ENCODE data around the gene SLC26A1. TPM values are rescaled to one million over a fixed set of nuclear protein-coding genes. Genes with fewer than 3 reads are reported as not detected.

Gene SLC26A1
- total RNA-seq: 9.4 TPM

GRCh38 chr4:993111-994029, at the start of gene SLC26A1:
Gene SLC26A1 (minus strand): TSS chr4:993404. CDS start chr4:991703, 1,701 bp downstream.

GRCh38 chr4:1011022-1011665, 17.9 kb upstream of the SLC26A1 start, which contains the start of gene FGFRL1:
Gene FGFRL1 (plus strand): TSS chr4:1011626. CDS start chr4:1012486, 860 bp downstream.

GRCh38 chr4:986879-987623, 6.2 kb downstream of the SLC26A1 start, which contains the start of gene IDUA:
Gene IDUA (plus strand): TSS chr4:987044. CDS start chr4:987085, 41 bp downstream.

GRCh38 chr4:973431-974397, 19.5 kb downstream of the SLC26A1 start, which contains the start of gene DGKQ:
Gene DGKQ (minus strand): TSS chr4:973569. CDS start chr4:973482, 87 bp downstream.

Other genes with a start within 250 kb of the SLC26A1 start
- 2.6 TPM for gene CPLX1, start 167.3 kb downstream of the SLC26A1 start, total RNA-seq
- gene GAK, start 61.1 kb downstream of the SLC26A1 start, total RNA-seq: 108 TPM
- 28.9 TPM for gene TMEM175, start 60.9 kb downstream of the SLC26A1 start, total RNA-seq
- 6.4 TPM for gene DGKQ, start 19.8 kb downstream of the SLC26A1 start, total RNA-seq
- gene IDUA, start 6.4 kb downstream of the SLC26A1 start, total RNA-seq: 30.8 TPM
- gene FGFRL1, start 18.2 kb upstream of the SLC26A1 start, total RNA-seq: 59.1 TPM
- 9.6 TPM for gene RNF212, start 120.2 kb upstream of the SLC26A1 start, total RNA-seq
- 49.7 TPM for gene SPON2, start 179.2 kb upstream of the SLC26A1 start, total RNA-seq